Peyer's patch (tissue), 4 donors: Measurements from ENCODE around the gene LRGUK.

Experiments
- POLR2A ChIP-seq, 2 donors: fragments of 450-650 bp; IDR thresholded peaks; one replicate each; pipeline ENCODE4 v1.5.1; 2017; ENCODE audit warnings: antibody characterized with exemption in 2 of 2, mild to moderate bottlenecking in 2 of 2, moderate library complexity in 2 of 2
- TF ChIP-seq, protein P1 (sequence below), 6 experiments: fragments of 450-650 bp in 4 of 6; fragments of 200-600 bp in 2 of 6; sonication (generic) in 1 of 6; IDR thresholded peaks; one replicate each; pipeline ENCODE4 v1.5.1; 2017 to 2019; ENCODE audit warnings: antibody characterized with exemption in 6 of 6, mild to moderate bottlenecking in 3 of 6, moderate library complexity in 1 of 6

DNA sequence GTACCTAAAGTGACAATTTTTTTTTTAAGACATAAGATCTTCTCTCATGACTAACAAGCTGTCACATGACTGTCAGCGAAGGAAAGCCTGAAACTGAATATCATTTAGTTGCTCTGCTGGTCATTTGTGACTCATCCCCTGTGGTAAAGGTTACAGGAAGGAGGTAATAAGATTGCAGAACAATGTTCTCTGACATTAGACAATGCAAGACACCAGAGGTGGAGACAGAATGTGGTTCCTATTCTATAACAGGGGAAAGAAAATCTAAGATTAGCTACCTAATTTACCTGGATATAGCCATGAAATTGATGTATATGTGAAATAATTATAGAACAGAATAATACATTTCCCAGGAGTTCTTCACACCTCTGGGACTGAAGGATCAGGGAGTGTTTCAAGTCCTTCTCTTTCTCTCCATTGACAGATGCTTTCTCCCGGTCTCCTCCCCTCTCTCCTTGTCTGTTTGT is 47.7 kb downstream of the LRGUK start:
- no peak for TF ChIP-seq POLR2A (IDR thresholded peaks at IDR 0.05)
- TF ChIP-seq, protein P1, sequence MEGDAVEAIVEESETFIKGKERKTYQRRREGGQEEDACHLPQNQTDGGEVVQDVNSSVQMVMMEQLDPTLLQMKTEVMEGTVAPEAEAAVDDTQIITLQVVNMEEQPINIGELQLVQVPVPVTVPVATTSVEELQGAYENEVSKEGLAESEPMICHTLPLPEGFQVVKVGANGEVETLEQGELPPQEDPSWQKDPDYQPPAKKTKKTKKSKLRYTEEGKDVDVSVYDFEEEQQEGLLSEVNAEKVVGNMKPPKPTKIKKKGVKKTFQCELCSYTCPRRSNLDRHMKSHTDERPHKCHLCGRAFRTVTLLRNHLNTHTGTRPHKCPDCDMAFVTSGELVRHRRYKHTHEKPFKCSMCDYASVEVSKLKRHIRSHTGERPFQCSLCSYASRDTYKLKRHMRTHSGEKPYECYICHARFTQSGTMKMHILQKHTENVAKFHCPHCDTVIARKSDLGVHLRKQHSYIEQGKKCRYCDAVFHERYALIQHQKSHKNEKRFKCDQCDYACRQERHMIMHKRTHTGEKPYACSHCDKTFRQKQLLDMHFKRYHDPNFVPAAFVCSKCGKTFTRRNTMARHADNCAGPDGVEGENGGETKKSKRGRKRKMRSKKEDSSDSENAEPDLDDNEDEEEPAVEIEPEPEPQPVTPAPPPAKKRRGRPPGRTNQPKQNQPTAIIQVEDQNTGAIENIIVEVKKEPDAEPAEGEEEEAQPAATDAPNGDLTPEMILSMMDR (IDR thresholded peaks at IDR 0.05), result no peak
